Testis (tissue), 3 donors: ENCODE measurements around the gene EHBP1. TPM values are rescaled to one million over a fixed set of nuclear protein-coding genes. Genes with fewer than 3 reads are reported as not detected.
"Not testable (repeated sequence)": the region's sequence is repeated elsewhere in the genome, so short reads cannot be mapped to it uniquely, and the experiment has no call there.

Experiments used
- DNase-seq: peaks from one replicate; pipeline ENCODE4 v3.0.0-alpha.2; 2019
- H3K27ac ChIP-seq, 2 donors: fragments of 200-600 bp; sonication (generic); one replicate each; pipeline ENCODE4 v1.5.1; 2019
- H3K27me3 ChIP-seq: fragments of 200-600 bp; sonication (generic); one replicate; pipeline ENCODE4 v1.5.1; 2019
- H3K36me3 ChIP-seq: fragments of 200-600 bp; sonication (generic); one replicate; pipeline ENCODE4 v1.5.1; 2017; ENCODE audit warnings: low read depth; ENCODE audit errors: missing control alignments
- H3K4me1 ChIP-seq: fragments of 200-600 bp; sonication (generic); one replicate; pipeline ENCODE4 v1.5.1; 2019
- H3K4me3 ChIP-seq, 2 donors: fragments of 200-600 bp; sonication (generic); one replicate each; pipeline ENCODE4 v1.5.1; 2017 to 2019
- H3K9me3 ChIP-seq: fragments of 200-600 bp; sonication (generic); one replicate; pipeline ENCODE4 v1.5.1; 2017
- POLR2A ChIP-seq: fragments of 450-650 bp; IDR thresholded peaks from one replicate; pipeline ENCODE4 v1.6.1; 2017; ENCODE audit warnings: antibody characterized with exemption, mild to moderate bottlenecking, moderate library complexity
- WGBS, 2 donors: methylation state at CpG; one replicate each; pipeline ENCODE4 v1.1.5; 2018; 5-methylcytosine and 5-hydroxymethylcytosine counted together
- intact Hi-C: fragments of 100-400 bp; cut with DNase I; formaldehyde crosslinking; loops from one replicate; pipeline ENCODE4 v1.15.1; 2023; ENCODE audit warnings: low total_unique reads
- polyA plus RNA-seq: library from polyadenylated mRNA; stranded (reverse); fragments of 350-450 nt; fragmentation: Illumina TruSeq; extraction: RNeasy Lipid Tissue Mini Kit (QIAGEN cat#74804); gene quantifications from one replicate; pipeline ENCODE4 v1.2.3, GENCODE V29; 2014; ENCODE audit warnings: low read depth, low replicate concordance; ENCODE audit not compliant: insufficient read depth
- total RNA-seq, 2 donors: library from RNA; depleted of rRNA; stranded (reverse); fragments of >200 nt; gene quantifications; one replicate each; pipeline ENCODE4 v1.2.3, GENCODE V29; 2016
- TF ChIP-seq, protein P1 (sequence below), 3 experiments: fragments of 450-650 bp in 2 of 3; fragments of 200-600 bp in 1 of 3; sonication (generic) in 1 of 3; IDR thresholded peaks; one replicate each; pipeline ENCODE4 v1.5.1; 2016 to 2019; ENCODE audit warnings: antibody characterized with exemption in 3 of 3, mild to moderate bottlenecking in 2 of 3, moderate library complexity in 1 of 3

The EHBP1 gene
- total and polyA plus RNA-seq, 3 donors from 2014 or later, result 69.3 to 99.5 (median 86.8) TPM

DNA sequence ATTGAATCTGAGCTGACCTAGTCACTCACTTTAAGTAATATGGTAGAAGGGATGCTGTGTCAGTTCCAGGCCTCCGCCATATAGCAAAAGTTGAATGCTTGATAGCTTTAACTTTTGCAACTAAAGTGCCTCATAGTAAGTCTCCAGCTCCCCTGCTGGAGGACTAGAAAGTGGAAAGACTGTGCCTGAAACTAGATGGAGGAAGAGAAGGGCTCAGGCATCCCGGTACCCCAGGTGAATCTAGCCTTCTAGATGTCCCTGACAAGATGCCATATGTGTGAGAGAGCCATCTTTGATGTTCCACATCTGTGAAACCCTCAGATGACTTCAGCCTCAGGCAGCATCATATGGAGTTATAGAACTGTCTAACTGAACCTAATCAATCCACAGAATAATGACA is 366.2 kb downstream of the EHBP1 start:
- Histone ChIP-seq H3K27me3 (no peaks in the 10 kb centered on the region), H3K36me3 (no peaks in the 10 kb centered on the region), H3K4me3 (no peak overlapping the region), H3K4me1 (no peaks in the 10 kb centered on the region), H3K27ac (no peak overlapping the region), H3K9me3 (no peaks in the 10 kb centered on the region)
- no peak for DNase-seq
- WGBS, 2 donors, result 92 to 95% methylated on average over 2 of the region's 2 CpGs
- TF ChIP-seq, protein P1, sequence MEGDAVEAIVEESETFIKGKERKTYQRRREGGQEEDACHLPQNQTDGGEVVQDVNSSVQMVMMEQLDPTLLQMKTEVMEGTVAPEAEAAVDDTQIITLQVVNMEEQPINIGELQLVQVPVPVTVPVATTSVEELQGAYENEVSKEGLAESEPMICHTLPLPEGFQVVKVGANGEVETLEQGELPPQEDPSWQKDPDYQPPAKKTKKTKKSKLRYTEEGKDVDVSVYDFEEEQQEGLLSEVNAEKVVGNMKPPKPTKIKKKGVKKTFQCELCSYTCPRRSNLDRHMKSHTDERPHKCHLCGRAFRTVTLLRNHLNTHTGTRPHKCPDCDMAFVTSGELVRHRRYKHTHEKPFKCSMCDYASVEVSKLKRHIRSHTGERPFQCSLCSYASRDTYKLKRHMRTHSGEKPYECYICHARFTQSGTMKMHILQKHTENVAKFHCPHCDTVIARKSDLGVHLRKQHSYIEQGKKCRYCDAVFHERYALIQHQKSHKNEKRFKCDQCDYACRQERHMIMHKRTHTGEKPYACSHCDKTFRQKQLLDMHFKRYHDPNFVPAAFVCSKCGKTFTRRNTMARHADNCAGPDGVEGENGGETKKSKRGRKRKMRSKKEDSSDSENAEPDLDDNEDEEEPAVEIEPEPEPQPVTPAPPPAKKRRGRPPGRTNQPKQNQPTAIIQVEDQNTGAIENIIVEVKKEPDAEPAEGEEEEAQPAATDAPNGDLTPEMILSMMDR (IDR thresholded peaks at IDR 0.05), result no peak
- TF ChIP-seq POLR2A, result no peak
- intact Hi-C loops, result no loop called here

DNA sequence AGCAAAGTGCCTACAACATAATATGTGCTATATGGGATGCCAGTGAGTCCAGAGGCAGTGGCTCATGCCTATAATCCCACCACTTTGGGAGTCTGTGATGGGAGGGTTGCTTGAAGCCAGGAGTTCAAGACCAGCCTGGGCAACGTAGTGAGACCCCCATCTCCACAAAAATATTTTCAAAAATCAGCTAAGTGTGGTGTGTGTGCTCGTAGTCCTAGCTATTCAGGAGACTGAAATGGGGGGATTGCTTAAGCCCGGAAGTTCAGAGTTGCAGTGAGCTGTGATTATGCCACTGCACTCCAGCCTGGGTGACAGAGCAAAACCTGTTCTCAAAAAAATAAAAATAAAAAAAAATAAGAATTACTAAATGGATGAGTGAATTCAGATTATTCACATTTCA is 368.5 kb downstream of the EHBP1 start:
- Histone ChIP-seq H3K9me3 (no peaks in the 10 kb centered on the region), H3K27ac (no peak overlapping the region), H3K4me1 (no peaks in the 10 kb centered on the region), H3K4me3 (no peak overlapping the region), H3K27me3 (no peaks in the 10 kb centered on the region), H3K36me3 (no peaks in the 10 kb centered on the region)
- TF ChIP-seq, protein P1 (IDR thresholded peaks at IDR 0.05), result no peak
- no peak for TF ChIP-seq POLR2A
- DNase-seq, result no peak
- WGBS, 2 donors, result 88 to 91% methylated on average over 3 of the region's 3 CpGs
- intact Hi-C loops, result no loop called here

DNA sequence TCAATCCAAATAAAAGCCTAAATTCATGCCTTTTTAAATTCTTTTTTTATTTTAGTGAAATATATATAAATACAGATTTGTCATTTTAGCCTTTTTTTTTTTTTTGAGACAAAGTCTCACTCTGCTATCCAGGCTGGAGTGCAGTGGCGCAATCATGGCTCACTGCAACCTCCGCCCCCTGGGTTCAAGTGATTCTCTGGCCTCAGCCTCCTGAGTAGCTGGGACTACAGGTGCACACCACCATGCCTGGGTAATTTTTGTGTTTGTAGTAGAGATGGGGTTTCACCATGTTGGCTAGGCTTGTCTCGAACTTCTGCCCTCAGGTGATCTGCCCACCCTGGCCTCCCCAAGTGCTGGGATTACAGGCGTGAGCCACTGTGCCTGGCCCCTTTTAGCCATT is 368.9 kb downstream of the EHBP1 start:
- H3K4me1 ChIP-seq, H3K27ac ChIP-seq, H3K4me3 ChIP-seq, H3K27me3 ChIP-seq, H3K36me3 ChIP-seq, H3K9me3 ChIP-seq, DNase-seq, intact Hi-C loops: not testable (repeated sequence)
- 92 to 93% methylated on average over 4 of the region's 4 CpGs for WGBS, 2 donors

DNA sequence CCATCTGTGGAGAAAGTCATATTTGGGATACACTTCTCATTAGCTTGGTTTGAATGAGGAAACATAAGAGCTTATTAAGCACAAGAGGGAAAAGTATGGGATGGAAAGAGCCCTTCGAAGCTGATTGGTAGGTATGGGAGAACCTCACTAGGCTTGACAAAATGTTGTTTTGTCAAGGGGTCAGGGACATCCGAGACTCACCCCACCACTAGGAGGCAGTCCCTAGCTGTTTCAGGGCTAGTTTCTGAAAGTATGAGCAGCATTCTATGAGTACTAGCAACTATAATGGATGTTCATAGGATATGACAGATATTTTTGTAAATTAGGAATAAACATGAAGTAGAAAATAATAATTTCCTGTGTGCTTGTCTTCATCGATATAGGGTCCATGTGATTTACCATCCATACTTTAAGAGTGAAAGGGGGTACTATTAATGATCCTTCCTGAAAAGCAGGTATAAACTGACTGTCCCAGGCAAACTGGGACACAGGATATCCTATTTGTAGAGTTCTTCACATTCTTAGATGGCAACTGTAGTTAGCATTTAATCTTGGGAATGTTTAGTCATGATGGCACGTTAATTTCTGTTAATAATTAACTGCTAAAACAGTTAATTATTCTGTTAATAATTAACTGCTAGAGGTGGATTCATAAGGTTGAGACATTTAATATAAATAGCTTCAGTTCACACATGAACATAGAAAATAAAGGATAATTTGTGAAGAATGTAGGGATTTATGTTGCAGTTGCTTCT is 373.5 kb downstream of the EHBP1 start:
- Histone ChIP-seq H3K4me3 (no peak overlapping the region), H3K4me1 (no peaks in the 10 kb centered on the region), H3K9me3 (no peaks in the 10 kb centered on the region), H3K27me3 (no peaks in the 10 kb centered on the region), H3K27ac (no peak overlapping the region), H3K36me3 (no peaks in the 10 kb centered on the region)
- DNase-seq, result no peak
- WGBS, 2 donors, result 74 to 86% methylated on average over 4 of the region's 4 CpGs
- TF ChIP-seq, protein P1 (IDR thresholded peaks at IDR 0.05), result no peak
- no peak for TF ChIP-seq POLR2A
- intact Hi-C loops, result no loop called here

DNA sequence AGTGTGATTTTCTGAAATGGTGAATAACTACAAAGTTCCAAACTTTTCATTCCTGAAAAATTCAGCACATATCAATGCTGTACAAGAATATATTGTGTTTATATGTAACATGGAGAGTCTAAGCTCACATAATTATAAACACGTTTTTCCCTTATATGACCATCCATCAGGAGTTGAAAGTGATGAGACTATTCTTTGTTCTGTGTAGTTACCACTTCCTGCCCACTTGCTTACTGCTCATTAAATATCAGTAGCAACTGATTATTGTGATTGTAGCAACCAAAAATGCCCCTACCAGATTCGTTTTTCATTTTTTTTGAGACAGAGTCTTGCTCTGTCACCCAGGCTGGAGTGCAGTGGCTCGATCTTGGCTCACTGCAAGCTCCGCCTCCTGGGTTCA is 375.9 kb downstream of the EHBP1 start:
- Histone ChIP-seq H3K4me1 (no peaks in the 10 kb centered on the region), H3K4me3 (no peak overlapping the region), H3K9me3 (no peaks in the 10 kb centered on the region), H3K27ac (no peak overlapping the region), H3K27me3 (no peaks in the 10 kb centered on the region), H3K36me3 (no peaks in the 10 kb centered on the region)
- WGBS, 2 donors, result 87 to 91% methylated on average over 4 of the region's 4 CpGs
- no peak for DNase-seq
- no peak for TF ChIP-seq POLR2A
- TF ChIP-seq, protein P1 (IDR thresholded peaks at IDR 0.05), result no peak
- intact Hi-C loops, result no loop called here
